Pons (tissue), 1 donor: ENCODE data around the gene RAMACL.

Source experiments
- DNase-seq: peaks from one replicate; pipeline ENCODE4 v3.0.0-alpha.2; 2016; ENCODE audit warnings: low spot score

The RAMACL gene

DNA sequence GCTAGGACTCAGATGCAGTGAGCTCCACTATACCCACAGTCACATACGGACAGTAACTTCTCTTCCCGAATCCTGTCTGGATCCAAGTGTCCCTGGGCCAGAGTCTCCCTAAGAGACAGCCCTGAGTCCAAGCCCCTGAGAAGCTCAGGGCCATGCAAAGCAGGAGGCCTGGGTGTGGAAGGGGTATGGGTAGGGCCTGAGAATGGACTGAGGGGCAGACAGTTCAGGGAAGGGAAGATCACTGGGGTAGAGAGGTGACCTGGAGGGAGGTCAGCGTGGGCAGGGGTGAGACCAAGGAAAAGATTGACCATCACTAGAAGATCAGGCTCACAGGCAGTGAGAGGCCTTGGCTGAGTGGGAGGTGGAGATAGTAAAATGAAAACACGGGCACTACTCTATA, 31.8 kb upstream of the RAMACL start:
- no peak for DNase-seq

GRCh38 chr6:166617359-166617758, 30.9 kb upstream of the RAMACL start:
- no peak for DNase-seq

DNA sequence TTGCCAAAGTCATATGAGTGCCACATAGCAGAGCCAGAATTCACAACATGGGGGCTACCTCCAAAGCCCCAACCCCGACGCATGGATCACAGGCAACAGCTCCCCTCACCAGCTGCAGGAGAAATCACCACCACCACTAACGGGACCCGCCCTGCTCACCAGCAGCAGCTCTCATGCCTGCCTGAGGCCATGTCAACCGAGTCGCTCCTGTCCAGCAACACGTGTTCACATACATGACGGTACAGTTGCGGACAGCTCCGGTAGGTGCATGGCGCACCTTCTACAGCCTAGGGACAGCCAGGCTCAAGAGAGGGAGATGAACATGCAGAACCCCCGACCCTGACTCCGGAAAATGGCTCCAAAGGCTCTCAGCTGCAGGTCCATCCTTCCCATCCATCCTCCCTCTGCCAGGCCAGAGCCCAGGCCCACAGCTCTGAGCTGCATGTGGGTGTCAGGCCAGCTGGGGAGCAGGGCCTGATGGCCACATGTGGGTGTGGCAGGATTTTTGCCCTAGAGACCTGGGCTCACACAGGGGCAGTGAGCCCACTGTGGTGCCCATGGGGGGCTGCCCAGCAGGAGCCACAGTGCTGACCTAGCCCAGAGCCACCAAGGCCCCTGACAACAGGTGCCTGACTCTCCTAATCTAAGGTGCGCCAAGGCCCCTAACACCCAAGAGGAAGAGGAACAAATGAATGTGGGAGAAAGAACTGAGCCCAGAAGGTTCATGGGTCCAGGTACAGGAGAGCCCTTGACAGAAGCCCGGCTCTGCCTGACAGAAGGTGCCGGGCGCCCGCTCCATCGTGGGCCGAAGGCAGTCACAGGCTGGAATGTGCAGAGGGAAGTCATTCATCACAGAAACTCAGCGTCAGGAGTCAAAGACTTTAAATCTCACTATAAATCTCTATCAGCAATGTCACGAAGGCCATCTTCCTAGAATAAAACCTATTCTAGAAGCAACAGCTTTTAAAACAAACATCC, 30.1 kb upstream of the RAMACL start:
- DNase-seq: no peak

- no peak for DNase-seq
These were observed 28.7 kb upstream of the RAMACL start for GRCh38 chr6:166615059-166615770.

- no peak for DNase-seq
These were observed 28.1 kb upstream of the RAMACL start for GRCh38 chr6:166614589-166614988.

DNA sequence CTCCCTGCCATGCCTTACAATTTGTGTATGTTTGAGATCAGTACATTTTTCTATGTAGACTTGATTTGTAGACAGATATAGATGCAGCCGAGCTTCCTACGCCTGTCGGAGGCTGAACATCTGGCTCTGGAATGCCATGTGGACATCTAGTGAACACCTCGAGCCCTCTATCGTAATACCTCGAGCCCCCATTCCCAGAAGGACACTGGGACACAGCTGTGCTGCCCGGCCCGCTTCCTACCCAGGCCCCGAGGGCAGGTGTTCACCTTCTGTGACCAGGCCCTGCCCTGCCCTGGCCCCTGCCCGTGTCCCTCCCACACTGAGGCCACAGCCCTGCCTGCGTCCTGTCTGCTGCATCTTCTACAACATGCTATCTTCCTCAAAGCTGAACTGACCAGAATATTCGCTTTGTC, 27.7 kb upstream of the RAMACL start:
- no peak for DNase-seq

- no peak for DNase-seq
These were observed 26.5 kb upstream of the RAMACL start for GRCh38 chr6:166613027-166613426.

GRCh38 chr6:166612471-166612881, 26.0 kb upstream of the RAMACL start:
- no peak for DNase-seq

DNA sequence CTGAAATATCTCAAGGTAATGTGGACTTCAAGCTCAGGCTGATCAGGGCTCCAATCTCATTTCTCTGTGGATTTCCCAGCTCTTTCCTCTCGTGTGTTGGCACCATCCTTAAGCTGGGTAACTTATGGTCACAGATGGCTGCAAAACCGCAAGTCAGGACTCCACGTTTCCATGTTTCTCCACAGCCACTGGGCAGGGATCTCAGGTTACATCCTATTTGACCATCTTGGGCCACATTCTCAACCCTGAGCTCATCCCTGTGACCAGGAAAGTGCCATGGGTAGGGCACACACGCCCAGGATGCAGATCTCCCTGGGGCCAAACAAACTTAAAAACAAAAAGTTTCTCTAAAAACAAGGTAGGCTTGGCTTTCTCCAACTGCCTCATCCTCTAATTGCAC, 25.2 kb upstream of the RAMACL start:
- no peak for DNase-seq

DNA sequence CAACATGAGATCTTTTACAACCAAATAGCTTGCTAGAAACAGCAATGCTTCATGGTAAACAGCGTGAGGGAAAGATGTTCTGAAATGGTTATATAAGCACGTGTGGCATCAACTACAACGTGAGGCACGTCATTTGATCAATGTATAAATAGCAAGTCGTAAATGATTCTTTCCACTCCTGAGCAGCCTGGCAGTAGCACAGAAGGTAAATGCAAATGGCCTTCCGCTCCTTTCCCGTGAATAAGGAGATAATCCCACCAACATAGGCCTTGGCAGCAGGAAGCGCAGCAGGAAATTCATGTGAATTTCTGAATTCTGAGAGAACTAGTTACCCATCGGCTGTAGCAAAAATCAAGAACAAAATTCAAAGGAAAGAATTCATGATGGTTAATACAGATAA, 23.6 kb upstream of the RAMACL start:
- DNase-seq: no peak

DNA sequence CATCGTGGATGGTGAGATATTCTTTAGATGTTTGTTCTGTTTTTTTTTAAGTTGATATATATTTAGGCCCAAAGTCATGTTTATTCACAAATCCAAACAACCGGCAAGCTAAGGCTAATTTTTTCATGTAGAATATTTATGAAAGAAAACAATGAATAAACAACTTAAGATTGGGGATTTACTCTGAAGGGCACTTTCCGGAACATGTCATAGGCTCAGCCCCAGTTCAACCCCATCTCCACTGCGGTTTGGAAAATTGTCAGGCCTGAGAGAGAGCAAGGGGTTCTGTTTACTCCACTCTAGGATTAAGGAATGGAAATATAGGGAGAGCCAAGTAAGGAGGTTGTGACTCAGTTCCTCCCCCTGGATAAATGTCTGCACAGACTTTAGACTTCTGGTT, 22.3 kb upstream of the RAMACL start:
- no peak for DNase-seq

GRCh38 chr6:166605752-166606151, 19.3 kb upstream of the RAMACL start:
- DNase-seq: no peak

DNA sequence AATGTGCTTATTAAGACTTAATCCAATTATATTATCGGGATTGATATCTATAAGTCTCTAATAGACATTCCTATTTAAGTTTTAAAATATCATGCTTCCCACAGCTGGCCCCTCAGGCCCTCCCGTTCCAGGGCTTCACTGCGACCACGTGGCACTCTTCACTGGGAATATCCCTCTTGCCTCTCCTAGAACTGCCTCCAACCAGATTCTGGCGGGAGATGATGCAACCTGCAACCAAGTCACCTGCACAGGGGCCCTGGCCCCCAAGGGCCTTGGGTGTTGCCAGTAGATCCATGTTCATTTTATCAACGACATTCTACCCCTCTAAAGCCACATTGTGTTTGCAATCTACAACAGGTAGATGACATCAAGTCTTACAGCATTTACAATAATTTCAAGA, 18.4 kb upstream of the RAMACL start:
- DNase-seq: no peak

DNA sequence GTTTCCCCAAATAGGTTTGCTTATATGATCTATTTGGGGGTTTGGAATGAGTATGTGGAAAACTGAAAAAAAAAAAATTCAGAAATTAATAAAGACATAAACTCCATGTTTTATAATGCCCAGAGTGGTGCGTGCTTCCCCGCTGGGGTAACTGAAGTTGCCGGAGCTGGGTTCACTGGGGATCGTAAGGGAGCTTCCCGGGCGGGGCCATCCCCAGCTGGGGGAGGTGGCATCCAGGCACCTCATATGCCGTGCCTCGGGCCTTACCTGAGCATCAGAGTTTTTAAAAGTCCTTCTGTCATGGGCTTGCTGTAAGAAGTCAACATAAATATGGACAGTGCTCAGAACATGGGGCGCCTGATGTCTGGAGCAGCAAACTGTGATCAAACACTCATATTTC, 17.9 kb upstream of the RAMACL start:
- DNase-seq: no peak

- DNase-seq: no peak
These were observed 16.7 kb upstream of the RAMACL start for GRCh38 chr6:166603043-166603690.

GRCh38 chr6:166601956-166602355, 15.5 kb upstream of the RAMACL start:
- no peak for DNase-seq

DNA sequence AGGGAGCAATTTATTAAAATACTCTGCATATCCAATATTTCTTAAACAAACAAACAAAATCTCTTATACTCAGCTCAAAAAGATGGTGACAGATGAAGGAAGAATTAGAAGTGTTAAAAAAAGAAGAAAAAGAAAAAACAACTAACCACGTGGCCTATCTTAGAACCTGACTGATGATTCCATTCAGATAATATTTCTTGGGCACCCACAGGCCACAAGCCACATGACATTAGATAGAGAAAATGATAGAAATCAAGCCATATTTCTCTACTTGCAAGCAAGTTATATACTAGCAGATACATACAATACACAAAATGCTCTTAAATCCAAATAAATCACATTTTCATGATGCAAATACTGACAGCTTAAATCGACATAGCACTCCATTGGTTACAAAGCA, 14.5 kb upstream of the RAMACL start:
- DNase-seq: no peak

DNA sequence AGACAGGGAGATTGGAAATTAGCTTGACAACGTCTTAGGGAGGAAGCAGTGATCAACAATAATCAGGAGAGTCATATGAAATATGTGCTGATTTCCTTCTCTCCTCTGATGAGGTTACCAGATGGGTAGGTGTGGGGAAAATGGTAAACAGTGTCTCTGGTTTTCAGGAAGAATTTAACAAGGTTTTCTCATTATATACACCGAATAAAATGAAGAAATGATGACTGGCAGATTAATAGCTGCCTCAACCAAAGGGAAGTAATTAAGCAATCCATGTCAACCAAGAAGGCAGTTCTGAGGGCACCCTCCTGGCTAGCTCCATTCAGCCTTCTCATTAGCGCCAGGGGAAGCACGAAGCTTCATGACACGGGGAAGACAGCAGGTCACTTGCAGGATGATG, 12.7 kb upstream of the RAMACL start:
- DNase-seq: no peak

DNA sequence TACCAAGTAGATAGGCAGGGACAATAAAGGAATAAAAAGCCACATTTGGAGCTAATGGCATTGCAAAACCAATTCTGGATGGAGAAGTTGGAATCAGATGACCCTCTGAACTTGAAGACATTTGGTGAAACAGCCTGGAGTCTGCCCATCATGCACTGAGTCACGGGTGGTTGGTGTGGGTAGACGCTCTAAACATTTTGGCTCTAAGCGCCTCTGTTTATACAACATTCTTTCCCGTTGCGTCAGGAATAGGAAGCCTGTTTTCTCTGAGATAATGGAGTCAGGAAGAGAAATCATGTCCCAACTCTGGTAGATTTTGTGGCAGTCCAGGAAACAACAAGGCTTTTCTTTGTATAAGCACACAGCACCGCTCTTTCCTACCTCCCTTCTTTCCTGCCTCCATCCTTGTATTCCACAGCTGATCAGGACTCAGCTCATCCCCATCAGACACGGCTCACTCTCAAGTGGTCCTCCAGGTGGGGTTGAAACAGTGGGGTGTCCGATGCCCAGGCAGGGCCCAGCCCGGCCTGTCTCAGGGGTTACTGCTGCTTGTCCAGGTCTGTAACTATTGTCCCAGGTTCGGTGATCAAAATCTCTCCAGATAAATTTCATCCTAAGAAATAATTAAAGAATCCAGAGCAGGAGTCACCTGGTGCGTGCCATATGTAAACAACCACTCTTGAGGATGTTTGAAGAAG, 12.1 kb upstream of the RAMACL start:
- peak; percentile 87 for DNase-seq

DNA sequence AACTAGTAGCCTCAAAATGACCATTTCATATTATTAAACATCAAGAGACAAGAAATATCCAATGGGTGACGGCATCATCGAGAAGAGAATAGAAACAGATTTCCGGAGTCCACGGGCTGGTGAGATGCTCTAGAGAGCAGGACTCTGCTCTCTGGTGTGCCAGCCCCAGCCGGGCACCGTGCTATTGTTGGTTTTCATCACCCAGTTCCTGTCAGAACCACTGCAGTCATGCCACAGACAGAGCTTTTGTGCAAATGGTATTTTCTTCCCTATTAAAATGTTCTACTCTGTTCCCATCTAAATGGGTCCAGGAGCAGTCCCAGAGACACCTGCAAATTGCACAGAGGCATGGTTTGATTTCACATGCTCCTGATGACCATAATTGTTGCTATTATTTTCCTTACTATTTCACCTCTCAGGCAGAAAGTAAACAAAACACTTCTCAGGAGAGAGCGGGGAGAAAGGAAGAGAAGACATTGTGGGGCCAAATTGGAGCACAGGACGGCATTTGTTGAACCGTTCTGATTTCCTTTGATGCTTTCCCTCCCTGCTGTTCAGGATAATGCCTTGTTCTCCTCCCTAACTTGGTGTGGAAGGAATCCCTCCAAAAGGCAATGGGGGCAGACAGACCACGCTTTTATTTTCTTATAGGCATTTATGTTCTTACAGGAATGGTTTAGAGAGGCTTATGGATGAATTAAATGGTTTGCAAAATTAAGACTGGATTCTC, 11.4 kb upstream of the RAMACL start:
- DNase-seq: peak; percentile 82

DNA sequence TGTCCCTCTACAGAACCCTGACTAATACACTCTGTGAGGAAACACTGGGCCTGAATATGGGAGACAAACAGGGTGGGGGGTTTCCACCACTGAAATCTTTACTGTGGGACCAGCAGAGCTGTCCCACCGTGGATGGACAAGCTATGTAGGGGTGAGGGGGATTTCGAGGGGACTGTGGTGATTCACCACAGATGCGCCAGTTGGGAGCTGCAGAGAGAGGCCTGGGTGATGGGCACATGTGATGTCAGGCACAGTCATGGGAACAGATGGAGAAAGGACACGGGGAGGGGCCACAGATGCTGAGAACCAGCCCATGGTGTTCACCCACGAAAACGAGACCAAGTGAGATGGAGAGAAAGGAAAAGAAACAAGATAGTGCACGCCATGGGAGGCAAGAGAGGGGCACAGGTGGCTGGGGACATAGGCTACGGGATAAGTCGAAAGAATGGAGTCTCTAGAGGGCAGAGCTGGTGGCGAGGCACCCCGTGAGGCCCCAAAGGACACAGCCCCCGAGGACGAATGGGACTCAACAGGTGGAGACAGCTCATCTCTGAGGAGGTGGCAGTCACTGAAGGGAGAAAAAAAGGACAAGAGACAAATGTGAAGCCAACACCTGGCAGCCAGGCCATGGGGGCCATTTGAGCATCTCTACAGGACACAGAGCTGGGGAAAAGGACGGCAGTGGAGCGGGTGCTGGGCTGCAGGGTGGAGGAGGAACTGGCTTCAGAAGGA, 10.5 kb upstream of the RAMACL start:
- no peak for DNase-seq
